H9 (cell line): Measurements from ENCODE around the gene FAM174B. TPM values are rescaled to one million over a fixed set of nuclear protein-coding genes. Genes with fewer than 3 reads are reported as not detected.

ENCODE experiments used
- DNase-seq: peaks from one replicate; pipeline ENCODE4 v3.0.0-alpha.2; 2017
- H2AFZ ChIP-seq: one replicate; pipeline ENCODE4 v1.6.1; 2013; ENCODE audit warnings: mild to moderate bottlenecking, low read length, control low read depth, moderate library complexity
- H2AK5ac ChIP-seq: 2 replicates; pipeline ENCODE4 v1.6.1; 2013; ENCODE audit warnings: low read length, control low read depth, mixed read lengths; ENCODE audit not compliant: insufficient read length
- H2BK120ac ChIP-seq: one replicate; pipeline ENCODE4 v1.6.1; 2013; ENCODE audit warnings: low read depth, mild to moderate bottlenecking, low read length, control low read depth, inconsistent platforms; ENCODE audit not compliant: poor library complexity, severe bottlenecking
- H2BK12ac ChIP-seq: 2 replicates; pipeline ENCODE4 v1.6.1; 2013; ENCODE audit warnings: low read length, control low read depth, mixed read lengths, low read depth; ENCODE audit not compliant: insufficient read length
- H2BK15ac ChIP-seq: 2 replicates; pipeline ENCODE4 v1.6.1; 2013; ENCODE audit warnings: low read depth, low read length, control low read depth
- H2BK20ac ChIP-seq: one replicate; pipeline ENCODE4 v1.6.1; 2013; ENCODE audit warnings: low read depth, mild to moderate bottlenecking, low read length, control low read depth, inconsistent platforms; ENCODE audit not compliant: poor library complexity, severe bottlenecking
- H2BK5ac ChIP-seq: 2 replicates; pipeline ENCODE4 v1.6.1; 2013; ENCODE audit warnings: low read length, control low read depth, mixed read lengths; ENCODE audit not compliant: insufficient read length
- H3K14ac ChIP-seq: 2 replicates; pipeline ENCODE4 v1.6.1; 2013; ENCODE audit warnings: low read length, control low read depth; ENCODE audit not compliant: insufficient read depth
- H3K18ac ChIP-seq: 2 replicates; pipeline ENCODE4 v1.6.1; 2013; ENCODE audit warnings: low read depth, mild to moderate bottlenecking, mixed read lengths, low read length, control low read depth; ENCODE audit not compliant: insufficient read length
- H3K23ac ChIP-seq: 2 replicates; pipeline ENCODE4 v1.6.1; 2013; ENCODE audit warnings: low read length, control low read depth, mixed read lengths, low read depth; ENCODE audit not compliant: insufficient read length
- H3K23me2 ChIP-seq: 2 replicates; pipeline ENCODE4 v1.6.1; 2013; ENCODE audit warnings: low read depth, mild to moderate bottlenecking, mixed read lengths, low read length, control low read depth; ENCODE audit not compliant: insufficient read length, poor library complexity, severe bottlenecking
- H3K27ac ChIP-seq: 2 replicates; pipeline ENCODE4 v1.5.1; 2013; ENCODE audit warnings: low read length, control low read depth, mixed read lengths, low read depth; ENCODE audit not compliant: insufficient read length
- H3K27me3 ChIP-seq: 2 replicates; pipeline ENCODE4 v1.6.1; 2013; ENCODE audit warnings: low read length, control low read depth, inconsistent platforms; ENCODE audit not compliant: insufficient read depth
- H3K4ac ChIP-seq: 2 replicates; pipeline ENCODE4 v1.6.1; 2013; ENCODE audit warnings: low read depth, mild to moderate bottlenecking, control low read depth, inconsistent platforms, low read length, moderate library complexity
- H3K4me1 ChIP-seq: 2 replicates; pipeline ENCODE4 v1.6.1; 2013; ENCODE audit warnings: low read length, control low read depth, inconsistent platforms; ENCODE audit not compliant: insufficient read depth
- H3K4me2 ChIP-seq: 2 replicates; pipeline ENCODE4 v1.6.1; 2013; ENCODE audit warnings: low read length, control low read depth, mixed read lengths; ENCODE audit not compliant: insufficient read length, insufficient read depth
- H3K56ac ChIP-seq: 2 replicates; pipeline ENCODE4 v1.6.1; 2013; ENCODE audit warnings: low read depth, mild to moderate bottlenecking, mixed read lengths, low read length, control low read depth; ENCODE audit not compliant: insufficient read length
- H3K79me1 ChIP-seq: 2 replicates; pipeline ENCODE4 v1.6.1; 2013; ENCODE audit warnings: low read depth, mild to moderate bottlenecking, moderate library complexity, low read length, control low read depth, inconsistent platforms; ENCODE audit not compliant: insufficient read depth, poor library complexity, severe bottlenecking
- H3K79me2 ChIP-seq: 2 replicates; pipeline ENCODE4 v1.6.1; 2013; ENCODE audit warnings: low read length, control low read depth, inconsistent platforms; ENCODE audit not compliant: insufficient read depth
- H3K9ac ChIP-seq: 2 replicates; pipeline ENCODE4 v1.6.1; 2013; ENCODE audit warnings: low read length, control low read depth, mixed read lengths; ENCODE audit not compliant: insufficient read length; ENCODE audit errors: extremely low read depth
- H3K9me3 ChIP-seq: one replicate; pipeline ENCODE4 v1.6.1; 2013; ENCODE audit warnings: low read depth, low read length, inconsistent platforms; ENCODE audit not compliant: control insufficient read depth
- H3T11ph ChIP-seq: one replicate; pipeline ENCODE4 v1.6.1; 2013; ENCODE audit warnings: mild to moderate bottlenecking, low read length, control low read depth, inconsistent platforms
- H4K20me1 ChIP-seq: one replicate; pipeline ENCODE4 v1.6.1; 2013; ENCODE audit not compliant: control insufficient read depth, insufficient read length, insufficient read depth
- H4K5ac ChIP-seq: 2 replicates; pipeline ENCODE4 v1.6.1; 2013; ENCODE audit warnings: low read depth, mild to moderate bottlenecking, mixed read lengths, low read length, control low read depth; ENCODE audit not compliant: insufficient read length
- H4K8ac ChIP-seq: replicated peaks from 2 replicates; pipeline ENCODE4 v1.6.1; 2013; ENCODE audit warnings: low read length, control low read depth, mixed read lengths, low read depth; ENCODE audit not compliant: insufficient read length
- H4K91ac ChIP-seq: 2 replicates; pipeline ENCODE4 v1.6.1; 2013; ENCODE audit warnings: low read depth, mild to moderate bottlenecking, moderate library complexity, mixed read lengths, low read length, control low read depth; ENCODE audit not compliant: insufficient read length
- H3K27ac Mint-ChIP-seq, 3 experiments: 2 replicates in 2 of 3; 3 replicates in 1 of 3; pipeline ENCODE4 v1.8.0; 2020 to 2021; ENCODE audit warnings: mixed read lengths in 3 of 3, mild to moderate bottlenecking in 1 of 3, moderate library complexity in 1 of 3
- H3K27me3 Mint-ChIP-seq: 2 replicates; pipeline ENCODE4 v1.8.0; 2021; ENCODE audit warnings: low read depth, mild to moderate bottlenecking, moderate library complexity, mixed read lengths
- H3K36me3 Mint-ChIP-seq, 3 experiments: 2 replicates in 2 of 3; 3 replicates in 1 of 3; pipeline ENCODE4 v1.8.0; 2020 to 2021; ENCODE audit warnings: low read depth in 3 of 3, mixed read lengths in 3 of 3; ENCODE audit not compliant: insufficient read depth in 1 of 3
- H3K4me1 Mint-ChIP-seq, 2 experiments: 2 replicates each; pipeline ENCODE4 v1.8.0; 2020; ENCODE audit warnings: mixed read lengths in 2 of 2
- H3K4me3 Mint-ChIP-seq, 2 experiments: 2 replicates in 1 of 2; 3 replicates in 1 of 2; pipeline ENCODE4 v1.8.0; 2020 to 2021; ENCODE audit warnings: mild to moderate bottlenecking in 2 of 2, mixed read lengths in 2 of 2, moderate library complexity in 1 of 2
- H3K9me3 Mint-ChIP-seq, 2 experiments: 2 replicates in 1 of 2; 3 replicates in 1 of 2; pipeline ENCODE4 v1.8.0; 2020; ENCODE audit warnings: mild to moderate bottlenecking in 2 of 2, mixed read lengths in 2 of 2, moderate library complexity in 1 of 2
- CTCF ChIP-seq: fragments of 200-600 bp; sonication (generic); conservative IDR thresholded peaks from 3 replicates; pipeline ENCODE4 v1.8.0; 2021; ENCODE audit warnings: antibody characterized with exemption, mild to moderate bottlenecking
- WGBS: extraction: QIAGEN DNeasy Blood & Tissue Kit; methylation state at CpG from one replicate; pipeline ENCODE4 v1.1.7; 2013; ENCODE audit warnings: missing lambda C conversion rate, low lambda C conversion rate, mixed read lengths; ENCODE audit not compliant: insufficient read length; ENCODE audit errors: extremely low coverage; 5-methylcytosine and 5-hydroxymethylcytosine counted together
- total RNA-seq: library from RNA; stranded (reverse); gene quantifications from 2 replicates; pipeline ENCODE4 v1.2.1, GENCODE V29; 2021

Gene FAM174B
- total RNA-seq, 1 experiment from 2014 or later = 38.0 TPM

- no peak overlapping the region for H2BK5ac ChIP-seq
- Mint-ChIP-seq H3K27me3 (peaks cover 8% of the 10 kb centered on the region), H3K27ac (no peak overlapping the region), H3K4me3 (no peak overlapping the region), H3K9me3 (peaks cover 13 to 16% of the 10 kb centered on the region in 2 experiments), H3K4me1 (peaks cover 4 to 5% of the 10 kb centered on the region in 2 experiments; a peak in 3 of 4 replicates), H3K36me3 (peaks cover 5 to 8% (median 7%) of the 10 kb centered on the region in 3 experiments; a peak in 5 of 7 replicates)
- no peak overlapping the region for H2AFZ ChIP-seq
- H3K23me2 ChIP-seq = no peaks in the 10 kb centered on the region
- no peaks in the 10 kb centered on the region for H3K9me3 ChIP-seq
- no peaks in the 10 kb centered on the region for H3K79me1 ChIP-seq
- no peak overlapping the region for H3K4ac ChIP-seq
- H2BK120ac ChIP-seq = no peak overlapping the region
- H3K56ac ChIP-seq = no peak overlapping the region
- H3K4me1 ChIP-seq = no peaks in the 10 kb centered on the region
- H3K18ac ChIP-seq = no peak overlapping the region
- H4K20me1 ChIP-seq = no peaks in the 10 kb centered on the region
- no peak overlapping the region for H4K8ac ChIP-seq
- H3K79me2 ChIP-seq = no peaks in the 10 kb centered on the region
- no peak overlapping the region for H3K9ac ChIP-seq
- no peak overlapping the region for H2AK5ac ChIP-seq
- no peaks in the 10 kb centered on the region for H3K27me3 ChIP-seq
- H4K5ac ChIP-seq = no peak overlapping the region
- no peak overlapping the region for H3T11ph ChIP-seq
- no peak overlapping the region for H4K91ac ChIP-seq
- WGBS = no CpG with 5 or more reads among the region's 3 CpGs
- no peak overlapping the region for H2BK20ac ChIP-seq
- DNase-seq = no peak
- no peak overlapping the region for H3K14ac ChIP-seq
- TF ChIP-seq CTCF = no peak
- no peak overlapping the region for H2BK15ac ChIP-seq
- no peak overlapping the region for H2BK12ac ChIP-seq
- H3K23ac ChIP-seq = no peak overlapping the region
- no peak overlapping the region for H3K27ac ChIP-seq
- H3K4me2 ChIP-seq = no peak overlapping the region
These were observed 54.7 kb downstream of the FAM174B start for GRCh38 chr15:92600856-92601255.
